Natural killer cell (primary cell): ENCODE measurements around the gene MICALL2. TPM values are rescaled to one million over a fixed set of nuclear protein-coding genes. Genes with fewer than 3 reads are reported as not detected.

Source experiments
- ATAC-seq, 3 donors: fragments of 150-1000 bp in 2 of 3; fragments of 200-7000 bp in 1 of 3; cut with Tn5 transposase; 1 replicate in 1 of 3; 2 replicates in 2 of 3; pipeline ENCODE4 v1.10.0; 2021; ENCODE audit warnings: mild to moderate bottlenecking in 2 of 3, moderate library complexity in 2 of 3
- DNase-seq, 2 donors: peaks; one replicate each; pipeline versions ENCODE4 v3.0.0 to v3.0.0-alpha.2; 2013 to 2021; ENCODE audit warnings: mixed read lengths in 1 of 2
- H3K27ac ChIP-seq: one replicate; pipeline ENCODE4 v1.5.1; 2013; ENCODE audit warnings: mild to moderate bottlenecking, low read length
- H3K27me3 ChIP-seq: one replicate; pipeline ENCODE4 v1.6.1; 2013; ENCODE audit warnings: low read length; ENCODE audit not compliant: control insufficient read depth, insufficient read depth
- H3K36me3 ChIP-seq: one replicate; pipeline ENCODE4 v1.6.1; 2013; ENCODE audit warnings: low read length; ENCODE audit not compliant: control insufficient read depth, insufficient read depth
- H3K4me1 ChIP-seq: one replicate; pipeline ENCODE4 v1.6.1; 2013; ENCODE audit warnings: low read length; ENCODE audit not compliant: control insufficient read depth, insufficient read depth
- H3K4me3 ChIP-seq: one replicate; pipeline ENCODE4 v1.5.1; 2013; ENCODE audit warnings: low read length
- H3K9me3 ChIP-seq: one replicate; pipeline ENCODE4 v1.6.1; 2013; ENCODE audit warnings: low read length; ENCODE audit not compliant: control insufficient read depth, insufficient read depth
- H3K27ac Mint-ChIP-seq, 2 donors: one replicate each; pipeline ENCODE4 v1.8.0; 2022; ENCODE audit warnings: mild to moderate bottlenecking in 2 of 2, mixed read lengths in 2 of 2, moderate library complexity in 1 of 2
- H3K27me3 Mint-ChIP-seq, 2 donors: one replicate each; pipeline ENCODE4 v1.8.0; 2022; ENCODE audit warnings: low read depth in 2 of 2, mixed read lengths in 2 of 2
- H3K36me3 Mint-ChIP-seq: one replicate; pipeline ENCODE4 v1.8.0; 2022; ENCODE audit warnings: mixed read lengths
- H3K4me1 Mint-ChIP-seq, 2 donors: one replicate each; pipeline ENCODE4 v1.8.0; 2022; ENCODE audit warnings: mixed read lengths in 2 of 2
- H3K4me3 Mint-ChIP-seq: one replicate; pipeline ENCODE4 v1.8.0; 2022; ENCODE audit warnings: mild to moderate bottlenecking, moderate library complexity, mixed read lengths
- H3K9me3 Mint-ChIP-seq, 2 donors: one replicate each; pipeline ENCODE4 v1.8.0; 2022; ENCODE audit warnings: mixed read lengths in 2 of 2
- CTCF ChIP-seq: fragments of 200-600 bp; IDR thresholded peaks from one replicate; pipeline ENCODE4 v1.8.0; 2022; ENCODE audit warnings: antibody characterized with exemption
- WGBS: methylation state at CpG from one replicate; pipeline ENCODE4 v1.1.7; 2013; ENCODE audit warnings: missing lambda C conversion rate; ENCODE audit not compliant: insufficient coverage; 5-methylcytosine and 5-hydroxymethylcytosine counted together
- intact Hi-C: fragments of 100-400 bp; cut with micrococcal nuclease; formaldehyde crosslinking; loops from one replicate; pipeline ENCODE4 v1.14.2; 2022
- total RNA-seq, 4 donors: library from RNA; stranded (reverse); fragments of 120-200 nt in 1 of 4; gene quantifications; one replicate each; pipeline versions ENCODE4 v1.2.3 to v1.2.4, GENCODE V29; 2013 to 2022

MICALL2 gene
- total RNA-seq, 3 donors from 2014 or later (not counting 1 experiment from before 2014, with no cell fraction given): 2.5 to 4.4 (median 2.8) TPM

GRCh38 chr7:1461646-1462375 is 2.5 kb upstream of the MICALL2 start:
- Histone ChIP-seq H3K36me3 (no peaks in the 10 kb centered on the region), H3K4me1 (peaks cover 31% of the 10 kb centered on the region), H3K9me3 (no peaks in the 10 kb centered on the region), H3K27me3 (no peaks in the 10 kb centered on the region), H3K4me3 (no peak overlapping the region), H3K27ac (no peak overlapping the region)
- no peak for TF ChIP-seq CTCF
- peak overlapping the region in 1 of 2 donors; percentile 14 for H3K27ac Mint-ChIP-seq
- H3K36me3 Mint-ChIP-seq: no peaks in the 10 kb centered on the region
- peak overlapping the region; percentile 58 for H3K4me3 Mint-ChIP-seq
- peaks cover 6 to 31% of the 10 kb centered on the region in 2 donors for H3K4me1 Mint-ChIP-seq
- DNase-seq (peak in 1 of 2 donors; percentile 23), ATAC-seq (no peak)
- intact Hi-C loops: no loop called here
- WGBS: 72% methylated on average over 18 of the region's 18 CpGs
- no peaks in the 10 kb centered on the region for H3K9me3 Mint-ChIP-seq
- no peaks in the 10 kb centered on the region for H3K27me3 Mint-ChIP-seq

GRCh38 chr7:1460821-1461645 is 1.8 kb upstream of the MICALL2 start:
- peaks cover 6 to 27% of the 10 kb centered on the region in 2 donors for H3K4me1 Mint-ChIP-seq
- peak overlapping the region in 1 of 2 donors; percentile 14 for H3K27ac Mint-ChIP-seq
- peaks cover 31% of the 10 kb centered on the region for H3K4me1 ChIP-seq
- DNase-seq (no peak), ATAC-seq (no peak)
- peak overlapping the region; percentile 17 for H3K4me3 Mint-ChIP-seq
- 43% methylated on average over 29 of the region's 30 CpGs for WGBS
- no peak overlapping the region for H3K27ac ChIP-seq
- TF ChIP-seq CTCF: no peak
- H3K27me3 ChIP-seq: no peaks in the 10 kb centered on the region
- H3K36me3 ChIP-seq: no peaks in the 10 kb centered on the region
- no peak overlapping the region for H3K4me3 ChIP-seq
- no peaks in the 10 kb centered on the region for H3K27me3 Mint-ChIP-seq
- H3K9me3 Mint-ChIP-seq: no peaks in the 10 kb centered on the region
- intact Hi-C loops: no loop called here
- no peaks in the 10 kb centered on the region for H3K36me3 Mint-ChIP-seq
- no peaks in the 10 kb centered on the region for H3K9me3 ChIP-seq

- no peak for TF ChIP-seq CTCF
- intact Hi-C loops: no loop called here
- Histone ChIP-seq H3K4me1 (peaks cover 31% of the 10 kb centered on the region), H3K27ac (peak overlapping the region; percentile 24), H3K9me3 (no peaks in the 10 kb centered on the region), H3K4me3 (peak overlapping the region; percentile 45), H3K36me3 (no peaks in the 10 kb centered on the region), H3K27me3 (no peaks in the 10 kb centered on the region)
- Mint-ChIP-seq H3K27me3 (no peaks in the 10 kb centered on the region), H3K4me1 (peaks cover 6 to 26% of the 10 kb centered on the region in 2 donors), H3K4me3 (peak overlapping the region; percentile 78), H3K9me3 (no peaks in the 10 kb centered on the region), H3K36me3 (no peaks in the 10 kb centered on the region), H3K27ac (peak overlapping the region in 1 of 2 donors; percentile 14)
- WGBS: 13% methylated on average over 30 of the region's 30 CpGs
- ATAC-seq (no peak), DNase-seq (peak in 1 of 2 donors; percentile 59)
Measured at GRCh38 chr7:1459920-1460820, 900 bp upstream of the MICALL2 start.
